ENCODE results near the gene RHBG.
"Not testable (repeated sequence)": the region's sequence is repeated elsewhere in the genome, so short reads cannot be mapped to it uniquely, and the experiment has no call there.

The RHBG gene

DNA sequence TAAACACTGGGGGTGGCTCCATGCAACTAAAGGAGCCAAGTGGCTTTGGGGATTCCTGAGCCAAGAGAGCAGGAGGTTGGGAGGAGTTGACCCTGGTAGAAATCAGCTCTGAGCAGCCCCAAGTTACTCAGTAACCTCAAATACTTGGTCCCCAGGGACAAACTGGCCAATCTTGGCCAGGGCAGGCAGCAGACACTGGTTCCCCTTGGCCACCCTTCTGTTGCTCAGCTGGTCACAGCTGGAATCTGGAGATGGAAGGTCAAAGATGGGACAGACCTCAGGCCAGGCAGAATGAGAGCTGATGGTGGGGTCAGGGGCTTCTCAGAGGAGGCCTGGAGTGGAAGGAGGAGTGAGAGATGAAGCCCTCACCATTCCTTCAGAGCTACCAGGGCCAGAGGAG, 3.3 kb upstream of the RHBG start:
- DNase-seq: no peak

DNA sequence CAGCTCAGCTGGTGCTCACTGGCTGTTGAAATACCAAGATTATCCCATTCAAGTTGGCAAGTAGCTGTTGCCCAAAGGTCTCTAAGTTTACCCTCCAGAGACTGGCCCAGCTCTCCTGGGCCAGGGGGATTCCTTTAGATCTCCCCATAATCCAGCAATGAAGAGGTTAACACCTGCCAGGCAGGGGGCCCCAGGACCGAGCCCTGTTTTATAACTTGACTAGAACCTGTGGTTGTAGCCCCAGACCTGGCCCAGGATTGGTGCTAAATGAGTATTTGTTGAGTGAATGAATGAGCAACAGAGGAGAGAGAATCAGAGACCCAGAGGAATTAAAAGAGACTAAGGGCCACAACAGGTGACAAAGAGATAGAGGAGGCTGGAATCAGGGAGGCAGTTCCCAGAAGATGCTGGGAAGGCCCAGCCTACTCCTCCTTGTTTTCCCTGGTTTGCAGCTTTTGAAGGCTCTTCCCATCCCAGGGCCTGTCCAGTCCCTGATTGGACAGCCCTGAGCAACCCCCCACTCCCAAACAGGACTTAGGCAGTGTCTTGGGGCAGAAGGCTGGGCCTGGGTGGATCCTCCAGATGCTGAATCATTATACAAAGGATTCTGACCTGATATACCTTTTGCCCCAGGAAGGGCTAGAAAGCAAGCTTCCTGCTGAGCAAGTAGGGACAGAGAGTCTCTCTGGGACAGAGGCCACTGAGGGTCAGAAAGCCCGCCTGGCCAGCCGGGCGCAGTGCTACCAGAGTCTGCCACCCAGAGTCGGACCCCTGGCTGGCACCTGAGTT, 2.4 kb upstream of the RHBG start:
- DNase-seq: no peak

DNA sequence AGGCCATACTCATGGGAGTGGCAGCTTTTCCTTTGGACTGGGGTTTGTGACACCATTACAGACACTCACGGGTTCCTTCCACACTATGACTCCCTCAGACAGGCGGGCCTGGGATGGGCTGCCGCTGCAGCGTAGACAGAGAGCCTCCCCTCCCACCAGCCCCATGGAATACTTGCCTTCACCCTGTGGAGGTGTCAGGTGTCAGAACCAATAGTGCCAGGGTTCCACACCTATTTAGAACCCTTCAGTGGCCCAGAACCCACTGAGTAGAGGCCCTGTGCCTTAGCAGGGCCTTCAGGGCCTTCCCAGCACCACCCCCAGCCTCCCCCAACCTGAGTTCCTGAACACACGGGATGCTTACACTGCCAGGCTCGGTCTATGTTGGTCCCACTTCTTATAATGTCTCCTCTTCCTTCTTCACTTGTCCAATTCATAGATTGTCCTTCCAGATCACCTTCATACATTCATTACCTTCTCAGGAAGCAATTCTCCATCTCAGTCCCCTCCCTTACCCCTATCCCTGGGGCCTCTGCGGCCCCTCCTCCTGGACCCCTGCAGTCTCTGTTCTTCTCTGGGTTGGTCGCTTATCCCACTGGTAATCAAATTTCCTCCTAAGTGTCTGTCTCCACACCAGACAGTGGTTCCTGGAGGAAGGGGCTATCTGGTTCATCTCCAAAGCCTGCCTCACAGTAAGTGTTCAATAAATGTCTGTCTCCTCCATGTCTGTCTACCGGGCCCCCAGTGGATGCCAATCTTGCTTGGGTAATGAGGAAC, 1.4 kb upstream of the RHBG start:
- no peak for DNase-seq

DNA sequence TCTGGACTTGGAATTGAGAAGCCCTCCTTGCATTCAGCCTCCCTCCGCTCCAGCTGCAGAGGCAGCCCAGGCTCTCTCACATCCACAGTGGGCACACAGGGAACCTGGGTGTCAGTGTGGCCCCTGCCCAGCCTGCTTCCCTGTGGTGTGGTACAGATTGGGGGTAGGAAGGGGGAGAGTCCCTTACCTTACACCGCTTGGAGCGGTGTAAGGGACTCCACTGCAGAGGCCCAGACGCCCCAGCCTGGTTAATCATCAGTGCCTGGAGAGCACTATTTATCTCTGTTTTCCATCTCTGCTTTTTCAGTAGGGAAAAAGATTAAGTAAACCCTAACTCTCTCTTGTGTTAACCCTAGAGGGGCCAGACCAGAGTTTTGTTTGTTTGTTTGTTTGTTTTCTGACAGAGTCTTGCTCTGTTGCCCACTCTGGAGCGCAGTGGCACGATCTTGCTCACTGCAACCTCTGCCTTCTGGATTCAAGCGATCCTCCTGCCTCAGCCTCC, 803 bp upstream of the RHBG start:
- DNase-seq: no peak

DNA sequence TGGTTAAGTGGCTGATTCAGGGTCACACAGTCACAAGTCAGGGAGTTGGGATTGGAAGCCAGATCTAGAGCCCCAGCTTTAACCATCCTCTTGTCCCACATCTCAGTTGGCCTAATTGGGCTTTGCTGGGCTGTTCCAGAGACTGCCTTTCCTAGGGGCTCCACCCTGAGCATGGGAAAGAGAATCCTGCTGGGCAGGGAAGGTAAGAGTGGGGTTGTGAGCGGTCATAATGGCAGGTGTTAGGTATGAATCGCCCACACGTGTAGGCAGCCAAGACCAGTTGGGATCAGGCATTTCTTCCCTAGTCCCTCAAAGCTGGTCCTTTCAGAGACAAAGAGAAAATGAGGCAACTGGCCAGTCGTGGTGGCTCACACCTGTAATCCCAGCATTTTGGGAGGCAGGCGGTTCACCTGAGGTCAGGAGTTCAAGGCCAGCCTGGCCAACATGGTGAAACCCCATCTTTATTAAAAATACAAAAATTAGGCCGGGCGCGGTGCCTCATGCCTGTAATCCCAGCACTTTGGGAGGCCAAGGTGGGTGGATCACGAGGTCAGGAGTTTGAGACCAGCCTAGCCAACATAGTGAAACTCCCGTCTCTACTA, 775 bp downstream of the RHBG start:
- DNase-seq: not testable (repeated sequence)

DNA sequence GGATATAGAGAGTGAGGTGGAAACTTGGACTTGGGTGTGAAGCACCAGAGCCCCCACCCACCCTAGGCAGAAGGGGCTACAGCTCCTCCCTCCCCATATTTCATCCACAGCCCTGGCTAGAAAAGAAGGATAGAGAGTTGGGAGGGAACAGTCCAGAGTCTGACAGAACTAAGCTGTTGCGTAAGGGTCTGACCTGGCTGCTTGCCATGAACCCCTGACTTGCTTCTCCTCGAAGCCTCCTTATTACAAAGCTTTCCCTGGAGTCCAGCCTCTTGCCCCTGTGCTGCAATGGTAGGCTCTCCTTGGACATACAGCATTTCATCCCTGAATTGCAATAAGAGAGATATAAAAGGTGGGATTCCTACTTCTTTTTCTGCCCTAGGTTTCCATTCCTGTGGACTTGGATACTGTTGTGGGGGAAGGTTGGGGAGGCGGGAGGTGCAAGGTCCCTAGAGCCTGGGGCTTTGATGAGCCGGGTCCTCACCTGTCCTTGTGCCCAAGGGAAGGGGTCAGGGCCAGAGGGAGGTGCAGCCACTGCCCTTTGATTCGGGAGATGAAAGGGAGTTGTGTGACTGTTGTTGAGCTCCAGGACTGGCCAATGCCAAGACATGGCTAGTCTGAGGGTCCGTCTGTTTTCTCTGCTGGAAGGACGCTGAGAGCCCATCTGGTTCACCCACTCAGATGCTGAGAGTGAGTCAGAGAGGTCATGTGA, 2.7 kb downstream of the RHBG start:
- DNase-seq: no peak

DNA sequence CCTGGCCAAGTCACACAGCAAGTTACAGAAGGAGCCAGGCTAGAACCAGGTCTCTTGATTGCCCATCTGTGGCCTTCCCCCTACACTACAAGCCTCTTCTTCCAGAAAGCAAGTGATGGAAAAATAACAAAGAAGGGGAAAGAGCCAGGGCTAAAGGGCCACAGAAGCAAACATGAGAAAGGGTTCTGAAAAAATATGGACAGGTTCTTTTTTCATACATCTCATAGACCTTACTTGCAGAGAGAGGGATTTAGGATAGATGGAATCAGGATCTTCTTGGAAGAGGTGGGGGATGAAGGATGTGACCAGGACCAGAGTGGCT, 3.2 kb downstream of the RHBG start:
- no peak for DNase-seq

DNA sequence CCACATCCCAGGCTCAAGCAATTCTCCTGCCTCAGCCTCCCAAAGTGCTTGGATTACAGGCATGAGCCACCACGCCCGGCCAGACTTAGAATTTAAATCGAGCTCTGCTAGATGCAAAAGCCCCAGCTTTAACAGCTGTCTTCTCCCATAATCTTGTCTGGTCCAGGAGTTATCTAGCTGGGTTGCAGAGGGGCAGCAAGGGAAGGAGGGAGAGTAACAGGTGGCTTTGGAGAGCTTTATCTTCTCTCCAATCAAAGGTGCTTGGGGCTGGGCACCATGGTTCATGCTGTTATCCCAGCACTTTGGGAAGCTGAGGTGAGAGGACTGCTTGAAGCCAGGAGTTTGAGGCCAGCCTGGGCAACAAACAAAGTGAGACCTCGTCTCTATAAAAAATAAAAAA, 3.9 kb downstream of the RHBG start:
- no peak for DNase-seq

DNA sequence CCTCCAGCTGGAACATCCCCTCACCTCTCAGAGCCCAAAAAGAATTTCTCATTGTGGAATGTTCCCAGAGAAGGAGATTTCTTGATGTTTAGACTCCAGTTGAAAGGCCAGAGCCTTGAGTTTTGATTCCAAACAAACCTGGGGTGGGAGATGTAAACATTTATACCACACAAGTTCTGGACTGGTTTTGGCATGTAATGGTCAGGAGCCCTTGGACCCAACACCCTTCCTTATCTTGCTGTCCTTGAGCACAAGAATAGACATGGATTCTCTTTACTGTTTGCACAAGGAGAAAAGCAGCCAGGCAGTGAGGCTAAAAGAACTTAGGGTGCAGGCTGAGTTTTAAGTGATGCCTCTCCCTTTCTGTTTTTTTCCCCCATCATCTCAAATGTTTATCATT, 4.5 kb downstream of the RHBG start:
- DNase-seq: no peak

DNA sequence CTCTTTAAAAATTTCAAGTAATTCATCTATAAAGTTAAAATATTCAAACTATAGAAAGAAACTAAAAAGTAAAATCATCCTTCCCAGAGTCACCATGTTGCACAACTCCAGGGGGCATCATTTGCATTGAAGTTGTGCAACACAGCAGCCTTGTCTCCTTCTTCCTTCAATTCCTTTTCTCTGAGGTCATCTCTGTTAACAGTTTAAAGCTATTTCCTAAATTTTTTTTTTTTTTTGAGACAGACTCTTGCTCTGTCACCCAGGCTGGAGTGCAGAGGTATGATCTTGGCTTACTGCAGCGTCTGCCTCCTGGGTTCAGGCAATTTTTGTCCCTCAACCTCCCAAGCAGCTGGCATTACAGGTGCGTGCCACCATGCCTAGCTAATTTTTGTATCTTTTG, 7.1 kb downstream of the RHBG start:
- no peak for DNase-seq

DNA sequence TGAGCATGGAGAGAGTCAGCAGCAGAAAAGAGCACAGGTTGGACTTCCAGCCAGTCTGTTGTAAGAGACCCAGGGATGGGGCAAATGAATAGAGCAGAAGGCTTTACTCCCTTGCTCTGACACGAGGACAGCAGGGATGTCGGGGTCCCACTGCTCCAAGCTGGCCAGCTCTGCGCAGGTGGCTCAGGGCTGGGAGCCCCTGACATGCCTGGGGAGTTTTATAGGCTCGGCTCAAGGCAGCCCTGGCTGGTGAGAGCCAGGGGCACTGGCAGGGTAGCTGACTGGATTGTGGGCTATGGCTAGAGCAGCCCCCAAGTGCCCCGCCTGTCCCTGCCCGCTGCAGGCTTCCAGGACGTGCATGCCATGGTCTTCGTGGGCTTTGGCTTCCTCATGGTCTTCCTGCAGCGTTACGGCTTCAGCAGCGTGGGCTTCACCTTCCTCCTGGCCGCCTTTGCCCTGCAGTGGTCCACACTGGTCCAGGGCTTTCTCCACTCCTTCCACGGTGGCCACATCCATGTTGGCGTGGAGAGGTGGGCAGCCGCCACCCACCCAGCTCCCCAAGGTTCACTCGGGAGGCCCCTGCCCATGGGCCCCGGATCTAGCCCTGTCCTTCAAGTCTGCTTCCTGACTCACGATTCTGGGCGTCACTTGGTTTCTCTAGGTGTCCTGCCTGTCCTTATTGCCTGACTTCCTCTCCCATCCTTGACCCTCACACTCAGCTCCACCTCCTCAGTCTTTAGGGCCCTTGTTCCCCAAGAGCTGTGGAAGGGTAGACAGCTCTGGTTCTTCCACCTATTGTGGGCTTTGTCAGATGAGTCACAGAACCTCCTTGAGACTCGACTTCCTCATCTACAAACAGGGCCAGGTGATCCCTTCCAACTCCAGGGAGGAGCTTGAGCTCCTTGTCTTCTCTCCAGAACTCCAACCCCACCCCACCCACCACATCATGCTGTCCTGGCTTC, 8.2 kb downstream of the RHBG start:
- no peak for DNase-seq

DNA sequence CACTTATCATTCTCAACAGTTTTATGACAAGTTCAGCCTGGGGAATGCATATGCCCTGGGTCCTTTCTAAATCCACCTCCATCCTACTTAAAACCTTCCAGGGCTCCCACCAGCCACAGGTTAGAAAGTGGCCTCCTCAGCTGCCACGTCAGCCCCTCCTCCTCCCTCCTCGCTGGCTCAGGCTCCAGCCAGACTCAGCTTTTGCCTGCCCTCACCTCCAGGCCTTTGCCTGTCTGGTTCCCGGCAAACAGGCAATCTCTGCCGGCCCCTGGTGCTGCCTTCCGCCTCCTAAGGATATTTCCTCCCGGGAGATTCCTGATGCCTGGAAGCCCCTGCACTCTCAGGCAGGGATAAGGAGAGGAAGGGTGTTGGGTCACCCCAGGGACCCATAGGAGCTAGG, 9.5 kb downstream of the RHBG start:
- no peak for DNase-seq

DNA sequence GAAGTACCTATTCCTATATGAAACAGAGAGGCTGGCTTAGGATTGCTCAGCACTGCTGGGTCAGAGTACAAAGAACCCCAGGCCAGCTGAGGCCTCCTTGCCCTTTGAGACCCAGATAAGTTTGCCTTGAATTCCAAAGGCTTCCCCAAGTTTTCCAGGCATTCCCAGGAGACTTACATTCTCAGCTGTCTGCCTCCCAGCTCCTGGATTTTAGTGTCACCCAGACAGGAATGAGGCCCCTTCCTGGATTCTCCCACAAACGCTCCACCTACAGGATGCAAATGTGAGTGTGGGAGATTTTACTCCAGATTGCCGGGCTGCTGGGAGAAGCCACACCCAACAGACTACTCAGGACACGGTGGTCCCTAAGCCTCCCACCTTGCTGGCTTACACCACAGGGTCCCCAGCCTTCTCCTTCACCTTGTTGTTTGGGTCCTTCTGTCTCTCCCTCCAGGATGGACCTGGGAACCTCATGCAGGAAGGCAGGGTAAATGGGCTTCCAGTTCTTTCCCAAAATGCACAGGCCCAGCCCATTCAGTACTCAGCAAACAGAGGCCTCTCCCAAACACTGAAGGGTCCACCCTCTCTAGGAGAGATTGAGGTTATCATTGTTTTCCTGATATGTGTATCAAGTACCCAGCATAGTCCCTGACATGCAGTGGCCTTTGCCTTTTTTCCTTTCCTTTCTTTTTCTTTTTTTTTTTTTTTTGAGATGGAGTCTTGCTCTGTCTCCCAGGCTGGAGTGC, 10.6 kb downstream of the RHBG start:
- DNase-seq: no peak

DNA sequence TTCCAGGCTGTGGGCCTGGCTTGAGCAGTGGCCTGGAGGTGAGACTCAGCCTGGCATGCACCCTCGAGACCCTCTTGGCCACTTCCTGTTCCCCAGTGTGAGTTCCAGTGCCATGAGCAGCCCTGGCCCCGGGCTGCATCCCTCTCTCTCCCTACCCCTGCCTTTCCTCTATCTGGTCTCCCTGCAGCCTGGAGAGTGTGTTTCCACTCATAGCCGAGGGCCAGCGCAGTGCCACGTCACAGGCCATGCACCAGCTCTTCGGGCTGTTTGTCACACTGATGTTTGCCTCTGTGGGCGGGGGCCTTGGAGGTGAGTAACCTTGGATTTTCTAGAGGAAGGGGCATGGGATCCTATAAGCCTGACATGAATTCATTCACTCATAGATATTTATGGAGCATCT, 13.6 kb downstream of the RHBG start:
- no peak for DNase-seq

DNA sequence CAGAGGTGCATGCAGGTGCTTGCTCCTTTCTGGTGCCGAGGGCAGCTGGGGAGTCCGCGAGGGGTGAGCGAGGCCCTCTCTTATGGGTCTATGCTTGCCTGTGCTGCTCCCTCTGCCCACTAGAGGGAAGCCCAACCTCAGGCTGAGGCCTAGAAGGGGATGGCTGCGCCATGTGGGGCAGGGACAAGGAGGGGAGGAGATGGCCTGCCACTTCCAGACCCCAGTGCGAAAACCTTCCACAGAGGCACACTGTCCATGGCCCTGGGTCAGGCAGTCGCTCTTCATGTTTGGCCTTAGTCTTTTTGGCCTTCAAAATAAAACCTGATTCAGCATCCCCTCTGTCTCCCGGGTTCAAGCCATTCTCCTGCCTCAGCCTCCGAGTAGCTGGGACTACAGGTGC, 14.0 kb downstream of the RHBG start:
- peak; percentile 48 for DNase-seq

DNA sequence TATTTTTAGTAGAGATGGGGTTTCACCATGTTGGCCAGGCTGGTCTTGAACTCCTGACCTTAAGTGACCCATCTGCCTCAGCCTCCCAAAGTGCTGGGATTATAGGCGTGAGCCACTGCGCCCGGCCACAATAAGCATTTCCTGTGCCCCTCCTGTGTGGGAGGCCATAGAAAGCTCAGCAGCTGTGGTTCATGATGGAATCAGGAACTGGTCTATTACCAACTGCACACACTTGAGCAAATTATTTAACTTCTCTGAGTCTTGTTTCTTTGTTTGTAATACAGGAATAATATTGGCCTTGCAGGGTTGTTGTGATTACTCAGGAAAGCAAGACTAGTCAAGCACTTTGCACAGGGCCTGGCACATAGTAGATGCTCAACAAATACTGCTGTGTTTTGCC, 15.0 kb downstream of the RHBG start:
- DNase-seq: no peak

DNA sequence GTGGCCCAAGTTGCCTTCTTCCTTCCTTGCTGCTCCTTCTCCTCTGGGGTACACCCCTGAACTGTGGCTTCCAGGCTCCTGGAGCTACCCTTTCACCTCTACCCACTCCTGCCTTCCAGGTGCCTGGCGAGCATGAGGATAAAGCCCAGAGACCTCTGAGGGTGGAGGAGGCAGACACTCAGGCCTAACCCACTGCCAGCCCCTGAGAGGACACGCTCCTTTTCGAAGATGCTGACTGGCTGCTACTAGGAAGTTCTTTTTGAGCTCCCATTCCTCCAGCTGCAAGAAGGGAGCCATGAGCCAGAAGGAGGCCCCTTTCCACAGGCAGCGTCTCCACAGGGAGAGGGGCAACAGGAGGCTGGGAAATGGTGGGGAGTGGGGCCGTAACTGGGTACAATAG, 15.6 kb downstream of the RHBG start:
- DNase-seq: no peak

DNA sequence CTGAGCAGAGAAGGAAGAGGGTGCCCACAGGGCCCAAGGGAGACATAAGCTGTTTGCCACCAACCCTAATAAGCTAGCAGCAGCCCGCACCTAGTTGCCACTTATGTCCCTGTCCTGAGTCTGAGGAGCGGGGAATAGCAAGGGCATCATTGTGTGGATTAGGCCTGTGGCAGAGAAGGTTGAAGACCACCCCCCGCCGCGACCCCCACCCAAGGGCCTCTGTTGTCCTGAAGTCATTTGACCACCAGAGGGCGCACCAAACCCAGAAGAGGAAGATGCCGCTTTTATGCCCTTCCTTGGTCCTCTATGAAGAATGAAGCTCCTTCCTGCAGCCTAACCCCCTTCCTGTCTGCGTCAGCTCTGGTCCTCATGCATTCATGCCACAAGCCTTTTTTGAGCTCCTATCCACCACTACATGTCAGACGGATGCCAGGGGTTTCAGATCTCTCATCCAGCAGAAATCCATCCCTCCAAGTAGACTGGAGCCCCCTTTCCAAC, 16.6 kb downstream of the RHBG start:
- peak; percentile 69 for DNase-seq

DNA sequence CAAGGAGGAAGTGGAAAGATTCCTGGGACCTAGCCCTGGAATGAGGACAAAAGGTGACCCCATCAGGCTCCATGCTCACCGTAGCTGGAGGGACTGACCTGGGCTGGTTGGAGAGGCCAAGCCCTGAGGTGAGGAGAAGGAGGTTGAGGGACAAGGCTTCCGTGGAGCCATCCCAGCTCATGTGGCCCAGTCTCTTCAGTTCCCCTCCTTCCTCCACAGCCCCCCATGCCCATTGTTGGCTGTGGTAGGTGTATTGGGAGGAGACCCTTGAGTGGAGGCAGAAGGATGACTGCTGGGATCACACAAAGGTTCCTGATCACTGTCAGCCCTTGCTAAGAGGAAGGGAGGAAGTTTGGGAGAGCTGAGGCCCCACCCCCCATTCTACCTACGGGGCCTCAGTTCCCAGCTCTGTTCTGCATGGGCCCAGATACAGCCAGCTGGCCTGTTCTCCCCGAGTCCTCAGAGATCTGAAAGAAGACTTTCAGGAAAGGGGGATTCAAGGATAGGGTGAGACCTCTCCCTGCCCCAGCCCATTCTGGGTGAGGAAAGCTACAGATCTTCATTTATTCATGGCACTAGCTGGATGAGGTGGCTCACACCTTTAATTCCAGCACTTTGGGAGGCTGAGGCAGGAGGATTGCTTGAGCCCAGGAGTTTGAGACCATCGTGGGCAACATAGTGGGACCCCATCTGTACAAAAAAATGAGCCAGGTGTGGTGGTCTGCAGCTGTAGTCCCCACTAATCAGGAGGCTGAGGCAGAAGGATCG, 17.3 kb downstream of the RHBG start:
- no peak for DNase-seq
